Measurements from ENCODE around the gene C16orf74. TPM values are rescaled to one million over a fixed set of nuclear protein-coding genes. Genes with fewer than 3 reads are reported as not detected.

The C16orf74 gene
- total and polyA plus RNA-seq, 4 donors: 2.6 to 7.9 (median 3.4) TPM

- Histone ChIP-seq H3K4me1 (ENCODE audit: control insufficient read depth in 5 of 5, insufficient read depth in 5 of 5, low read length in 5 of 5) (peaks cover 0 to 3% (median 0%) of the 10 kb centered on the region in 5 donors), H3K4me3 (no peak overlapping the region), H3K9me3 (ENCODE audit: control insufficient read depth in 4 of 4, insufficient read depth in 3 of 4, low read length in 3 of 4) (no peaks in the 10 kb centered on the region), H3K27me3 (ENCODE audit: control insufficient read depth in 3 of 3, insufficient read depth in 3 of 3, low read length in 2 of 3) (no peaks in the 10 kb centered on the region), H3K27ac (ENCODE audit: low read depth in 1 of 2, low read length in 1 of 2) (no peak overlapping the region), H3K36me3 (ENCODE audit: control insufficient read depth in 4 of 4, insufficient read depth in 4 of 4, low read length in 4 of 4) (no peaks in the 10 kb centered on the region), H3K9ac (ENCODE audit: insufficient read depth in 1 of 2, low read length in 2 of 2) (no peak overlapping the region)
- DNase-seq (no peak), ATAC-seq (ENCODE audit: insufficient read depth, low FRiP score) (no peak)
- WGBS, 2 donors: 36 to 44% methylated on average over 13 of the region's 13 CpGs
- no peak for TF ChIP-seq CTCF (IDR thresholded peaks at IDR 0.05; ENCODE audit: control extremely low read depth, extremely low read depth)
Observed at GRCh38 chr16:85733155-85733838, 17.6 kb downstream of the C16orf74 start.

- TF ChIP-seq CTCF (IDR thresholded peaks at IDR 0.05; ENCODE audit: control extremely low read depth, extremely low read depth): no peak
- H3K27ac ChIP-seq (ENCODE audit: low read depth in 1 of 2, low read length in 1 of 2): no peak overlapping the region
- H3K27me3 ChIP-seq (ENCODE audit: control insufficient read depth in 3 of 3, insufficient read depth in 3 of 3, low read length in 2 of 3): no peaks in the 10 kb centered on the region
- no peaks in the 10 kb centered on the region for H3K9me3 ChIP-seq (ENCODE audit: control insufficient read depth in 4 of 4, insufficient read depth in 3 of 4, low read length in 3 of 4)
- peaks cover 0 to under 1% (median 0%) of the 10 kb centered on the region in 4 donors for H3K36me3 ChIP-seq (ENCODE audit: control insufficient read depth in 4 of 4, insufficient read depth in 4 of 4, low read length in 4 of 4)
- WGBS, 2 donors: 67 to 76% methylated on average over 5 of the region's 5 CpGs
- peaks cover 0 to 3% (median 0%) of the 10 kb centered on the region in 5 donors for H3K4me1 ChIP-seq (ENCODE audit: control insufficient read depth in 5 of 5, insufficient read depth in 5 of 5, low read length in 5 of 5)
- DNase-seq (peak in 1 of 3 donors; percentile 29), ATAC-seq (ENCODE audit: insufficient read depth, low FRiP score) (no peak)
- H3K4me3 ChIP-seq: no peak overlapping the region
- H3K9ac ChIP-seq (ENCODE audit: insufficient read depth in 1 of 2, low read length in 2 of 2): no peak overlapping the region
Observed at GRCh38 chr16:85731179-85731578, 19.7 kb downstream of the C16orf74 start.

GRCh38 chr16:85730186-85730465 lies 20.8 kb downstream of the C16orf74 start:
- no peak overlapping the region for H3K27ac ChIP-seq (ENCODE audit: low read depth in 1 of 2, low read length in 1 of 2)
- DNase-seq (no peak), ATAC-seq (ENCODE audit: insufficient read depth, low FRiP score) (no peak)
- no peak for TF ChIP-seq CTCF (IDR thresholded peaks at IDR 0.05; ENCODE audit: control extremely low read depth, extremely low read depth)
- WGBS, 2 donors: 26 to 72% methylated on average over 5 of the region's 5 CpGs
- H3K4me1 ChIP-seq (ENCODE audit: control insufficient read depth in 5 of 5, insufficient read depth in 5 of 5, low read length in 5 of 5): peaks cover 0 to 3% (median 0%) of the 10 kb centered on the region in 5 donors
- no peak overlapping the region for H3K4me3 ChIP-seq
- H3K27me3 ChIP-seq (ENCODE audit: control insufficient read depth in 3 of 3, insufficient read depth in 3 of 3, low read length in 2 of 3): no peaks in the 10 kb centered on the region
- no peaks in the 10 kb centered on the region for H3K9me3 ChIP-seq (ENCODE audit: control insufficient read depth in 4 of 4, insufficient read depth in 3 of 4, low read length in 3 of 4)
- peaks cover 0 to 4% (median 1%) of the 10 kb centered on the region in 4 donors for H3K36me3 ChIP-seq (ENCODE audit: control insufficient read depth in 4 of 4, insufficient read depth in 4 of 4, low read length in 4 of 4)
- H3K9ac ChIP-seq (ENCODE audit: insufficient read depth in 1 of 2, low read length in 2 of 2): no peak overlapping the region

Data from lung (tissue), 12 donors.